AG08395 (cell line): Measurements from ENCODE around the gene TNFRSF14.
A peak's percentile ranks its signal among the peaks of the same experiment; 100 is the strongest.
"Not testable (repeated sequence)": the region's sequence is repeated elsewhere in the genome, so short reads cannot be mapped to it uniquely, and the experiment has no call there.

ENCODE experiments used
- DNase-seq: peaks from one replicate; pipeline ENCODE4 v3.0.0; 2012; ENCODE audit warnings: mixed read lengths, low spot score

Gene TNFRSF14

DNA sequence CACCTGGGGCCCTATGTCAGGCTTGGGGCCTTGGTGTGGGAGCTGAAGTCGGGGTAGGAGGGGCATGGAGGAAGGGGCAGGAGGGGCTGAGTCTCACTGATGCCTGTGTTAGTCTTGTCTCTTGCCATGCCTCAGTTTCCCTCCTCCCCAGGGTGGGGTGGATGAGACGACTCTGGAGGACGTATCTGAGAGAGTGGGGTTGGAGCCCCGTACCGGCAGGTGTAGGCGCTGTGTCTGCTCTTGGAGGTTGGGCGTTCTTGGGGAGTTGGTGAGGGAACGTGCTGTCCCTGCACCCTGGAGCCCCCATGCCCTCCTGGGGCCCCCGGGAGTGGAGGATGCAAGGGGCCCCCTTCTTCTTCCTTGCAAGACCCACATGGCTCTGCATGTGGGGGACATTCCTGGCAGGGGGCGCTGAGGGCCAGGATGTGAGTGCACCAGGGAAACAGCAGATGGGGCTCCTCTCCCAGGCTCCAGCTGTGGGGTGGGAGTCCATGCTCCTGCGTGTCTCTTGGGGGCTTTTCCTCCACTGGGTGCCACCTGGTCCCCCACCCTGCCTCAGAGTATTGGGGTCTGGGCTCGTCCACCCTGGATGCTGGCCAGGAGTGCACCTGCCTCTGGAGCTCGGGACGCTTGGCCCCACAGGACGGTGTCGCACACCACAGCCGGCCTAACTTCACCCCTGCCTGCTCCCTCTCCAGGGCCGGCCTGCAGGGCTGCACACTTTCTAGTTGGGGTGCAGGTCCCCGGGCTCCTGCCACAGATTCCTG, 1.4 kb upstream of the TNFRSF14 start:
- DNase-seq = no peak

DNA sequence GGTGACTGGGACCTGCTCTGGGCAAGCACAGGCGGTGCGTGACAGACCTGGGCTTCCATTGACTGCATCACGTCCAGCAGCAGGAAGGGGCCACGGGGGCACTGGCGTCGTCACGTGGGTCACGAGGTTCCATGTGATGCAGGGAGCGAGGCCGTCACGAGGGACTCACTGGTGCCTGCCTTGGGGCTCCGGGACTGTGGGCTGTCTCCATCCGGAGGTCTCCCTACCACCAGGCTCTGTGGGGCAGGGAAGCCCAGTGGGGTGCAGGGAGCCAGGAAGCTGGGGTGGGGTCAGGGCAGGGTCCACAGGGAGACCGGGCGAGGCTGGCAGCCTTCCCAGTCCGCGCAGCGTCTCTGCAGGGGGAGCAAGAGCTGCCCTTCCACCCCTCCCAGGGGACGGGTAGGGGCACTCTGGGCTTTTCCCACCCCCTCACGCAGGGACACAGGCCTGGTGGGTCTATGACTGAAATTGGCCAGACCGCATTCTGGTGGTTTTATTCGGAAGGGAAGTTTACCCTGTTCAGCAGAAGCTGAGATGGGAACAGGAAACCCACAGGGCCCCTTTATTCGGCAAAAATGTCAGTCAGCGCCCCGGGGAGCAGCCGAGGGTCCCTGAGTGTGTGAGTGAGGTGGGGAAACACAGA, 416 bp upstream of the TNFRSF14 start:
- DNase-seq = peak; percentile 52

DNA sequence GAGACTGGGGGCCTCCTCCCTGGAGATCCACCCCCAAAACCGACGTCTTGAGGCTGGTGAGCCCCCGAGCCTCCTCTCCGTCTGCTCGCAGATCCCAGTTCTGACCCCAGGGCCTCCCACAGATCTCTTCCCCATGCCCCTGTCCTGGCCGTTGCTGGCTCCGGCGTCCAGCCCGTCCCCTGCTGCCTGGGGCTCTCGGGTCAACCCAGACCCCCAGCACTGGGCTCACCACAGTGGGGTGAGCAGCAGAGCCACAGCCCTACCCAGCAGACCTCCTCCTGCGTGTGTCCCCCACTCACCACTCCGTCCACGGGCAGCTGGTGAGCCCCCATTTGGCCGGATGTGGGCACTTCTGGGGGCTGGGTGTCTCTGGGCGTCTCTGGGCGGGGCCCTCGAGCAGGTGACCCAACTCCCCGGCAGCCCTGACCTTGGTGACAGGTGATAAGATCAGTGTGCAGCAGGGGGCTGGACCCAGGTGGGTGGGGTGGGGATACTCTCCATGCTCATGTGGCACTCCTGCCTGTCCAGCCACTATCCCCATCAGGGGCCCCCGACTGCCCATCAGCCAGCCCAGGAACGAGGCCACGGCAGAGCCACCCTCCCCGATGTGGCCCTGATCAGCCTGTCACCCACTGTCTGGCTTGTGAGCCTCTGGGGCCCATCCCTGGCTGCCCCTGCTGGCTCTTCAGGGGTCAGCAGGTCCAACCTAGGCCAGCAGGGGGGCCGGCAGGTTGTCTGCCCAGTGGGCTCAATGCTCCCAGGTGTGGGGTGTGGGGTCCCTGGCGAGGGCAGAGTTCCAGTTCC, 709 bp downstream of the TNFRSF14 start:
- DNase-seq = no peak

DNA sequence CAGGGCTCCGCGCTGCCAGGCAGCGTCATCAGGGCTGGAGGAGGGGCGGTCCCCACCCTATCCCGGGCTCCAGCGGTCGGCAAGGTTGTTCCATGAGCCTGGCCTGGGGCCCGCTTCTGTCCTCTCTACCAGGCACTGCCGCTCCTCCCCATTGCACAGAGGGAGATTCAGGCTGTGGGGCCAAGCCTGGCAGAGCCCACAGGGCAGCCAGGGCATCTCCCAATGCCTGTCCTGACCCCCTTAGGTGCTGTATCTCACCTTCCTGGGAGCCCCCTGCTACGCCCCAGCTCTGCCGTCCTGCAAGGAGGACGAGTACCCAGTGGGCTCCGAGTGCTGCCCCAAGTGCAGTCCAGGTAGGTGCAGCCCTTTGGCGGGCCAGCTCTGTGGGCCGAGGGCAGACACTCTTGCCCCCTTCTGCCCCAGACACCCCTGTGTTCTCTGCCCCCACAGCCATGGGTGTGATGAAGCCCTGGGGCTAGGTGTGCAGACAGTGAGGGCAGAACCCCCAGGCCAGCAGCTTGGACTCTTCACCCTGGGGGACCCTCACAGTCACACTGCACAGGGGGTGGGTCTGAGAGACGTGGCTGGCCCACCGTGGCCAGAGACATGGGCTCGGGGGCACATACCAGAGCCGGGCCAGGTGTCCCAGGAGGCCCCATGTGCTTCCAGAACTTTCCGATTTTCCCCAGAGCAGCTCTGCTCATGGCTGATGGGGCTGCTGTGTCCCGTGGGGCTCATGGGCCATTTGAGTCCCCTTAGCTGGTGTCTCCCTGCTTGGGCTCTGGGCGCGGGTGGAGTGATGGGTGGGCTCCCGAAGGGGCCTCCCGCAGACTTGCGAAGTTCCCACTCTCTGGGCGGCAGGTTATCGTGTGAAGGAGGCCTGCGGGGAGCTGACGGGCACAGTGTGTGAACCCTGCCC, 1.6 kb downstream of the TNFRSF14 start:
- no peak for DNase-seq

DNA sequence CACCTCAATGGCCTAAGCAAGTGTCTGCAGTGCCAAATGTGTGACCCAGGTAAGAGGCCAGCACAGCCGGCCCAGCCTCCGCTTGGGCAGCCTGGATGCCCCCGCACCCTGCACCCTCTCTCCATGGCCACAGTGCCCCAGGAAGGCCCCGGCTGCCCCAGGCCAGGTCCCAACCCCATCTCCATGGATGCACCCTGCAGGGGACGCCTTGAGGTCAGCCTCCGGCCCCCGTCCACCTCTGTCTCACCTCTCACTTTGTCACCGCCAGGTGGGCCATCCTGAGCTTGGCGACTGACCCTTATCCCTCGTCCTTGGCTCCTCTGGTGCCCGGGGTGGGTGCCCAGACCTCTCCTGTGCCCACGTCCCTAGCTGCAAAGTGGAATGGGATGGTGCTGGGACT, 2.2 kb downstream of the TNFRSF14 start:
- no peak for DNase-seq

DNA sequence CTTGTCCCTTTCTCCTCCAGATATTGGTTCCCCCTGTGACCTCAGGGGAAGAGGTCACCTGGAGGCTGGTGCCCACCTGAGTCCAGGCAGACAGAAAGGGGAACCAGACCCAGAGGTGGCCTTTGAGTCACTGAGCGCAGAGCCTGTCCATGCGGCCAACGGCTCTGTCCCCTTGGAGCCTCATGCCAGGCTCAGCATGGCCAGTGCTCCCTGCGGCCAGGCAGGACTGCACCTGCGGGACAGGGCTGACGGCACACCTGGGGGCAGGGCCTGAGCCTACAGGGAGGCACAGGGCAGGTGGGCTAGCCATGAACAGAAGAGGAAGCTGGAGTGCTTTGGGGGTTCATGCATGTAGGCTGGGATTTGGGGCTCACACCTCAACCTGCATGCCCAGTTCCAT, 2.7 kb downstream of the TNFRSF14 start:
- DNase-seq = no peak

DNA sequence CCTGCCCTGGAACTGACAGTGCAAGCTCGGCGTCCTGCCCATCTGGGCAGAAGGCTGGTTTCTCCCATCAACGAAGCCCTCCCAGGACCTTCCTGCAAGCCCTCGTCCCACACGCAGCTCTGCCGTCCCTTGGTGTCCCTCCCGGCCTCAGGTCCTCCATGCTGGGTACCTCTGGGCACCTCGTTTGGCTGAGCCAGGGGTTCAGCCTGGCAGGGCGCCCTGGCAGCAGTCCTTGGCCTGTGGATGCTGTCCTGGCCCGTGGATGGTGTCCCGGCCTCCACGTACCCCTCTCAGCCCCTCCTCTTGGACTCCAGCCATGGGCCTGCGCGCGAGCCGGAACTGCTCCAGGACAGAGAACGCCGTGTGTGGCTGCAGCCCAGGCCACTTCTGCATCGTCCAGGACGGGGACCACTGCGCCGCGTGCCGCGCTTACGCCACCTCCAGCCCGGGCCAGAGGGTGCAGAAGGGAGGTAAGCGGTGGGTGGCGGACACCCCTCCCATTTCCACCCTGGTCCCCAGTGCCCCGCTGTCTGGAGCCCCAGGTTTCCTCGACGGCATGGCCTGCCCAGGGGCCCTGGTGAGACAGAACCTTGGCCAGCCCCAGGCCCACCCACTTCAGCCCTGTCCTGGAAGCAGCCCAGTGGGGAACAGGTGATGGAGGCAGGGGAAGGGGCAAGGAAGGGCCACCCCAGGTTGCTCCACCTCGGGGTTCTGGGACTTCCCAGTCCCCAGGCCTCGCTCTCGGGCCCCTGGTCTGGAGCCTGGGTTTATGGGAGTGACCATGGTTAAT, 3.5 kb downstream of the TNFRSF14 start:
- DNase-seq = no peak

DNA sequence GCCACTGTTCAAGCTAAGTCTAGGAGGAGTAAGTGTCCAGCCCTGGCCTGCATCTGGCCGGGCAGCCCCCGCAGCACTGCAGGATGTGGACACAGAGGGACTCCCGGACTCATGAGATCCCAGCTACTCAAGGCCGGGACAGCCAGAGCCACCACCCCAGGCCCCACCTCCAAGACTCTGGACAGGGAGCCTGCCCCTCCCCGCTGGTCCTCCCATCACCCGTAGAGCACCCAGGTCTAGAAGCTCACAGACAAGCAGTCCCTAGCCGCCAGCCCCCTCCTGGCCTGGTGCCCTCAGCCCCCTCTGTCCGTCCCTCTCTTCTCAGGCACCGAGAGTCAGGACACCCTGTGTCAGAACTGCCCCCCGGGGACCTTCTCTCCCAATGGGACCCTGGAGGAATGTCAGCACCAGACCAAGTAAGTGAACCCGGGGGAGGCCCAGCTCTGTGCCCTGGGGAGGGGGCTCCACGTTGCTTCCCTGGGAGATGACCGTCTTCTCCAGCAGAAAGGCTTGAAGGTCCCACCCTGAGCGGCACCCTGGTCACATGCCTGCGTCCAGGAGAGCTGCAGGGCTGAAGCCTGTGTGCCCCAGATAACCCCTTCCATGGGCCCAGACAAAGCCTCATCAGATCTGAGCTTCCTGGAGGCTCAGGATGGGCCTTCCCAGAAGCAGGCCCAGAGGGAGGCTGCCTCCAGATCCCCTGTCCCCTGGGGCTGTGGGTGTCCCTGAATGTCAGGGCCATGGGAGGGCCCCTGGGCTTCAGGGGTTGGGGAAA, 4.3 kb downstream of the TNFRSF14 start:
- no peak for DNase-seq

DNA sequence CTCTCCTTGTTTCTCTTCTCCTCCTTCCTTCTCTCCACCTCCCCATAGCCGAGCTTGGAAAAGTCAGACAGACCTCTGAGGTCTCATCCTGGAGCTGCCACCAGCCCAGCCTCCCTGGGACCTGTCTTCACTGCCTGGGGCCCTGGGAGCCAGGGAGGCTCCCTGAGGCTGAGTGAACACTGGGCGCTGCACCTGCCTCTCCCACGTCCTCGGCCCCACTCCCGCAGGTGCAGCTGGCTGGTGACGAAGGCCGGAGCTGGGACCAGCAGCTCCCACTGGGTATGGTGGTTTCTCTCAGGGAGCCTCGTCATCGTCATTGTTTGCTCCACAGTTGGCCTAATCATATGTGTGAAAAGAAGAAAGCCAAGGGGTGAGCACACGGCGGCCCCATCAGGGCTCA, 5.3 kb downstream of the TNFRSF14 start:
- no peak for DNase-seq

DNA sequence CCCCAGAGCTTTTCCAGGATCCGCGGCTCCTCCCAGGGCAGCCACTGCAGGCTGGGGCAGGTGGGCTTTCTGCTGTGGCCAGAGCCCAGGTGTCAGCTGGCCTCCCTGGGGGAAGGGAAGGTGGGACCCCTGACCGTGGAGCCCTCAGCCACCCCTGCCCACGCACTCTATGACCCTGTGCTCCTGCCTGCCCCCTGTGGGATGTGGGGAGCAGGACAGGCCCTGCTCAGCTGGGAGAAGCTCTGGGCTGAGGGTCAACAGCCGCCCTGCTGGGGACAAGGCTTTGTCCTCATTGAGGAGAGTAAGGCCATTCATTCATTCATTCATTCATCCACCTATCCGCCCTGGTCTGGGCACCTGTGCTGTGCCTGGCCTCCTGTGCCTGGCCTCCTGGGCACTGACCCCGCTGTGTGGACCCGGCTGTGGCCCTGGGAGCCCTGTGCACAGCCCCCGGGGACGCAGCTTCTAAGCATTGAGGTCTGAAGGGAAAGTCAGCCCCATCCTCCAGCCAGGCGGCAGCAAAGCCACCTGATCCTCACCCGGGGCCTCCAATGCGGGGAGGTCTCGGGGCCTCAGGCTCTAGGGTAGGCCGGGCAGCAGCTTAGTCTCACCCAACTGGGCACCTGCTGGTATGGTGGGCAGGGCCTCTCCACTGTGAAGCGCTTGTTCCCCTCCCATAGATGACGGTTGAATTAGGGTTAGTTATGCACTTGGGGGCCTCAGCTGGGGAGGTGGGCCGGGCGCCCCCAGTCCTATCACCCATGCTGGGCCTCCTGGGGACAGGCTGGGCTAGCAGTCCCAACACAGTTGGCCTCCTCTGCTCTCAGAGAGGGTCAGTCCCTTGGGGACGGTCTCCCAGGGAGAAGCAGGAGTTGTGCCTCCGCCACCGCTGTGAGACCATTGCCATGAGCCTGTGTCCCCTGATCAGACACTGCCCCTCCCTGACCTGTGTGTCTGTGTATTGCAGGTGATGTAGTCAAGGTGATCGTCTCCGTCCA, 6.0 kb downstream of the TNFRSF14 start:
- DNase-seq = no peak

DNA sequence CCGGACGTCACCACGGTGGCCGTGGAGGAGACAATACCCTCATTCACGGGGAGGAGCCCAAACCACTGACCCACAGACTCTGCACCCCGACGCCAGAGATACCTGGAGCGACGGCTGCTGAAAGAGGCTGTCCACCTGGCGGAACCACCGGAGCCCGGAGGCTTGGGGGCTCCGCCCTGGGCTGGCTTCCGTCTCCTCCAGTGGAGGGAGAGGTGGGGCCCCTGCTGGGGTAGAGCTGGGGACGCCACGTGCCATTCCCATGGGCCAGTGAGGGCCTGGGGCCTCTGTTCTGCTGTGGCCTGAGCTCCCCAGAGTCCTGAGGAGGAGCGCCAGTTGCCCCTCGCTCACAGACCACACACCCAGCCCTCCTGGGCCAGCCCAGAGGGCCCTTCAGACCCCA, 7.0 kb downstream of the TNFRSF14 start:
- no peak for DNase-seq

DNA sequence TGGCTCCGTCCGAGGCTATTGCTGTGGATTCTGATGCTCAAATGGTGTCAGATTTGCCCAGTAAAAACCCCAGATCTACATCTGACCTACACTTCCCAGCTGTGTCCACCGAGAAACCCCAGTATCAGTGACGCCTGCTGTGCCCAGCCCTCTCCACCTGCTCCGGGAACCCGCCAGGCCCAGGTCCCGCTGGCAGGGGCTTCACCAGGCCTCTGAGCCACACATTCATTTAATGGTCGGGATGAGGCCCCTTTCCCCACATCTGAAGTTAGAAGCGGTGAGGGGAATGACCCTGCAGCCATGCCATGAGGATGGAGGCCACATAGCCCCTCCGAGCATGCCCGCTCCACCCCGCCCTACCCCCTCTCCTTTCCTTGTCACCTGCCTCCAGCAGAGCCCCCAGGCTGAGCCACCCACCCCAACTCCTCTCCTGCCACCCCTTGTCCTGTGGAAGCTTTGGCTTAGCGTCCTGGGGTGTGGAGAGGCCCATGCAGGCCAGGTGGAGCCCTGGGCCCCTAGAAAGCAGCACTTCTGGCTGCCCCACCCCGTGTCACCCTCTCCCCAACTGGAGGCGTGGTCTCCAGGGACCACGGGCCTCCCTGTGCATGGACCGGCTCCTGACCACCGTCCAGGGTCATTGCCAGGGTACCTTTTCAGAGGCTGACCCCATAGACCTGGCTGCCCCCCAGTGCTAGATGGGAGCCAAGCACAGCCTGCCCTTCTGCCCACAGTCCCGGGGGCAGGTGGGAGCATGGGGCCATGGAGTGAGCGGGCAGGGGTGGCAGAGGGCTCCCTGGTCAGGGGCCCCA, 8.0 kb downstream of the TNFRSF14 start:
- no peak for DNase-seq

DNA sequence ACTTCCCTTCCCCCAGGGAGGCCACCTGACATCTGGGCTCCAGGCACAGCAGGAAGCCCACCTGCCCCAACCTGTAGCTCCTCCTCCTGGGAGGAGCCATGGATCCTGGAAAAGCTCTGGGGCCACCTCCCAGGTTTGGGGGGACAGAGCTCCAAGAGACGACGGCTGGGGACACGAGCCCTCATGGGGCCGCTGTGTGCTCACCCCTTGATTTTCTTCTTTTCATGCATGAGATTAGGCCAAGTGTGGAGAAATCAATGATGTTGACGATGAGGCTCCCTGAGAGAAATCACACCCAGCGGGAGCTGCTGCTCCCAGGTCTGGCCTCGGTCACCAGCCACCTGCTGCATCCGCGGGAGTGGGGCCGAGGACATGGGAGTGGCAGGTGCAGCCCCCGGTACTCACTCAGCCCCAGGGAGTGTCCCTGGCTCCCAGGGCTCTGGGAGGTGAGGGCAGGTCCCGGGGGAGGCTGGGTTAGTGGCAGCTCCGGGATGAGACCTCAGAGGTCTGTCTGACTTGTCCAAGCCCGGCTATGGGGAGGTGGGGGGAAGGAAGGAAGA, 8.7 kb downstream of the TNFRSF14 start:
- no peak for DNase-seq

DNA sequence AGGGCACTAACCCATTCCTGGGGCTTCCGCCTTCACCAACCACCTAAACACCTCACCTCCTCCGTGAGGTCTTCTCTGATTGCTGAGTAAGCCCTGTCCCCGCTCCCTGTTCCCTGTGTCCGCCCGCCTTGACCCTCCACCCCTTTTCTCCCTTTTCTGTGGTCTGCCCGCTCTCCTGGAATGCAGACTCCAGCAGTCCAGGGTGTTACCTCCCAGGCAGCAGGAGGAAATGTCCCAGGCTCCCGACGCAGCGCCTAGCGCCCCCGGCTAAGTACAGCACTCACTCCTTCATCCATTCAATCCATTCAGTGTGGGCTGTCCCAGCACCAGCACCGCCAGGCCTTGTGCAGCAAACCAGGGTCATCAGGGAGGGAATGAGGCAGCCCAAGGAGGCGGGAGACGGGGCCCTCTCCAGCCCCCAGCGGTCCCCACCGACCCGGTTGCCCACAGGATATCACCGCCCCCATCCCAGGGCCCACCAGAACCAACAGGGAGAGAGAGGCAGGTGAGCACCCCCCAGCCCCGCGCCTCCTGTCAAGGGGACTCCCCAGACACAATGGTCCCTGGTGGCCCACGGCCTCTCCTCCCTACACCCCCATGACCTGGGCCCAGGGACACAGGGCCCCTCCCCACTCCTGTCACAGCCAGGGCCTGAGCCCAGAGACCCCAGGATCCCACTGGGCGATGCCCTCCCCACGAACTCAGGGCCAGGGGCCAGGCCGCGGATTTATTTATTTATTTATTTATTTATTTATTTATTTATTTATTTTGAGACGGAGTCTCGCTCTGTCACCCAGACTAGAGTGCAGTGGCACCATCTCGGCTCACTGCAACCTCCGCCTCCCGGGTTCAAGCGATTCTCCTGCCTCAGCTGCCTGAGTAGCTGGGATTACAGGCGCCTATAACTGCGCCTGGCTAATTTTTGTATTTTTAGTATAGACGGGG, 10.2 kb downstream of the TNFRSF14 start:
- no peak for DNase-seq

DNA sequence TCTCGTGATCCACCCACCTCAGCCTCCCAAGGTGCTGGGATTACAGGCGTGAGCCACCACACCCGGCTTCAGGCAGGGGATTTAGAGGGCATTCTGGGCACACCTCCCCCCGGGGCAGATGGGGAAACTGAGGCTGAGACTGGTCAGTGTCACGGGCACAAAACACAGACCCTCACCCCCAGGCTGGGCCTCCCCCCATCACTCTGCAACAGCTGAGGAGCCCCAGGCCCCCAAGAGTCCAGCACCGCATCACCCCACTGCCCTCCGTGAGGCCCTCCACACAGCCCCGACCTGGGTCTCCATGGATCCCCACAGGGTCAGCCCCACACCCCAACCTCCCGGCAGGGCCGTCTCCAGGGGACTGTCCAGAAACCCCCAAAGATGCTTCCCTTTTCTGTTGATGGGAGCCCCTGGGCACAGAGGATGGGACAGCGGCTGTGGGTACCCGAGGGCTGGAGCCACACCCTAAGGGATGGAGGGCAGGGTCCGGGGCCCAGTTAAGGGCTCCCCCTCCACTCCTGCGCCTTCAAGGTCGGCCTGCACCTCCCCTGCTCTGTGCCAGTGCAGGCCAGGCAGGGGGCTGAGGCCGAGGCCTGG, 11.0 kb downstream of the TNFRSF14 start:
- no peak for DNase-seq

DNA sequence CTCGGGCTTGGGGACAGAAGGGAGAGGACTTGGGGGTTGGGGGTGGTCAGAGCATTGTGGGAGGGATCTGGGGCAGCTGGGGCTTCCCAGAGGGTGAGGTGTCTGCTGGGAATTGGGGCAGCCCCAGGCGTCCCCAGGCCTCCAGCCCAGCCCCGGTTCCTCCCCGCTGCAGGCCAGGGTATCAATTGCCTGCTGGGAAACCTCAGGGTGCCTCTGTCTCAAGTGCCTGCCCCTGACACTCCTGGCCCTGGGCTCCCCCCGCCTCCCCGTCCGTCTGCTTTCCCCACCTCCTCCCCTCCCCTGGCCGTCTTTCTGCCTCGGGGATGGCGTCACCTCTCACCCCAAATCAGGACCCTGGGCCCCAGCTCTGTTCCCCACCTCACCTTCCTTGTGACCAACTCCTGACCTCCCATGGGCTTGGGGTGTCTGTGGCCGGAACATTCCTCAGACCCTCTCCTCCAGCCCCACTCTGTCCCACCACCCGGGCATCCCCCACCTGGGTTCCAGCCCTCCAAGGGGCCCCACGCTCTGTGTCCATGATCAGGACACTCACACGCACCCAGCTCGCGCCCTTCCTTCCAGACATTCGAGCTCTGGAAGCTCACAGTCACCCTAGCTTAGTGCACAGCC, 12.1 kb downstream of the TNFRSF14 start:
- DNase-seq = not testable (repeated sequence)
